Activated naive CD4-positive, alpha-beta T cell treated with anti-CD3 and anti-CD28 coated beads for 36 hours (primary cell): ENCODE results near the gene PRKAR2B. TPM values are rescaled to one million over a fixed set of nuclear protein-coding genes. Genes with fewer than 3 reads are reported as not detected.

Experiments used
- CTCF ChIA-PET: fragments of 350-600 bp; sonication (Branson Sonifier 250); formaldehyde crosslinking; loops from one replicate; lab custom pipeline; 2021; ENCODE audit warnings: antibody characterized with exemption; lab: Charles Lee
- DNase-seq: peaks from one replicate; pipeline ENCODE4 v3.0.0-alpha.2; 2020
- H3K27ac Mint-ChIP-seq: one replicate; pipeline ENCODE4 v1.8.0; 2021; ENCODE audit warnings: mild to moderate bottlenecking, mixed read lengths
- H3K27me3 Mint-ChIP-seq: one replicate; pipeline ENCODE4 v1.8.0; 2021; ENCODE audit warnings: low read depth, mixed read lengths
- H3K36me3 Mint-ChIP-seq: one replicate; pipeline ENCODE4 v1.8.0; 2021; ENCODE audit warnings: low read depth, mixed read lengths
- H3K4me1 Mint-ChIP-seq: one replicate; pipeline ENCODE4 v1.8.0; 2021; ENCODE audit warnings: low read depth, mixed read lengths
- H3K4me3 Mint-ChIP-seq: one replicate; pipeline ENCODE4 v1.8.0; 2021; ENCODE audit warnings: mild to moderate bottlenecking, moderate library complexity, mixed read lengths
- H3K9me3 Mint-ChIP-seq: one replicate; pipeline ENCODE4 v1.8.0; 2021; ENCODE audit warnings: mixed read lengths
- intact Hi-C: fragments of 100-400 bp; cut with micrococcal nuclease; formaldehyde crosslinking; loops from one replicate; pipeline ENCODE4 v1.15.1; 2023
- total RNA-seq, 2 experiments: library from RNA; stranded (reverse); gene quantifications; one replicate each; pipeline ENCODE4 v1.2.3, GENCODE V29; 2021

The PRKAR2B gene
- 1 to 10 TPM; 1.5 TPM for total RNA-seq

- Mint-ChIP-seq H3K27ac (no peak within 1 kb of the TSS), H3K36me3 (peaks cover 2% of the 10 kb centered on the region), H3K4me3 (peak within 1 kb of the TSS; percentile 82), H3K27me3 (peaks cover 36% of the 10 kb centered on the region), H3K9me3 (no peaks in the 10 kb centered on the region), H3K4me1 (peaks cover 9% of the 10 kb centered on the region)
- CTCF ChIA-PET, result no interaction called here
- DNase-seq, result peak; percentile 66
- intact Hi-C loops, result loop anchor here (2.0 to 10.0 kb wide), 5 partner anchors 82 to 850 kb away; partner anchors contain the start of genes DLD and PIK3CG
Observed at GRCh38 chr7:107044347-107045194, at the start of gene PRKAR2B. TSS of gene PRKAR2B (plus strand) at chr7:107044705. CDS start at chr7:107044908, 203 bp downstream.

- CTCF ChIA-PET, result no interaction called here
Observed at GRCh38 chr7:106994833-106995232, 49.7 kb upstream of the PRKAR2B start.

GRCh38 chr7:106997487-106998271 is 46.8 kb upstream of the PRKAR2B start:
- no peaks in the 10 kb centered on the region for H3K4me1 Mint-ChIP-seq
- no peaks in the 10 kb centered on the region for H3K36me3 Mint-ChIP-seq
- no peaks in the 10 kb centered on the region for H3K9me3 Mint-ChIP-seq
- no peak overlapping the region for H3K4me3 Mint-ChIP-seq
- CTCF ChIA-PET, result no interaction called here
- H3K27me3 Mint-ChIP-seq, result peaks cover 9% of the 10 kb centered on the region
- DNase-seq, result no peak
- intact Hi-C loops, result no loop called here
- no peak overlapping the region for H3K27ac Mint-ChIP-seq

More at GRCh38 chr7:106994833-106995232, 49.7 kb upstream of the PRKAR2B start:
- H3K9me3 Mint-ChIP-seq, result no peaks in the 10 kb centered on the region
- intact Hi-C loops, result no loop called here
- no peaks in the 10 kb centered on the region for H3K36me3 Mint-ChIP-seq
- no peak overlapping the region for H3K27ac Mint-ChIP-seq
- no peaks in the 10 kb centered on the region for H3K4me1 Mint-ChIP-seq
- H3K27me3 Mint-ChIP-seq, result peaks cover 9% of the 10 kb centered on the region
- DNase-seq, result no peak
- H3K4me3 Mint-ChIP-seq, result no peak overlapping the region

- H3K27me3 Mint-ChIP-seq, result peaks cover 9% of the 10 kb centered on the region
- CTCF ChIA-PET, result no interaction called here
- no peak overlapping the region for H3K27ac Mint-ChIP-seq
- no peaks in the 10 kb centered on the region for H3K4me1 Mint-ChIP-seq
- no peak for DNase-seq
- H3K9me3 Mint-ChIP-seq, result no peaks in the 10 kb centered on the region
- no peaks in the 10 kb centered on the region for H3K36me3 Mint-ChIP-seq
- H3K4me3 Mint-ChIP-seq, result no peak overlapping the region
- intact Hi-C loops, result no loop called here
Observed at GRCh38 chr7:106999023-106999422, 45.5 kb upstream of the PRKAR2B start.

- no peaks in the 10 kb centered on the region for H3K4me1 Mint-ChIP-seq
- H3K36me3 Mint-ChIP-seq, result no peaks in the 10 kb centered on the region
- no peak overlapping the region for H3K27ac Mint-ChIP-seq
- no peaks in the 10 kb centered on the region for H3K9me3 Mint-ChIP-seq
- no peak for DNase-seq
- intact Hi-C loops, result no loop called here
- H3K4me3 Mint-ChIP-seq, result no peak overlapping the region
- CTCF ChIA-PET, result interaction anchor here (0.9 kb wide), 1 partner anchor 209 kb away, joined by 3 read pairs; no protein-coding TSS in a partner anchor
- H3K27me3 Mint-ChIP-seq, result peaks cover 5% of the 10 kb centered on the region
Observed at GRCh38 chr7:107001490-107001889, 43.0 kb upstream of the PRKAR2B start.

GRCh38 chr7:107002126-107002525 is 42.4 kb upstream of the PRKAR2B start:
- Mint-ChIP-seq H3K27ac (no peak overlapping the region), H3K36me3 (no peaks in the 10 kb centered on the region), H3K4me3 (no peak overlapping the region), H3K4me1 (no peaks in the 10 kb centered on the region), H3K27me3 (peaks cover 5% of the 10 kb centered on the region), H3K9me3 (no peaks in the 10 kb centered on the region)
- no peak for DNase-seq
- CTCF ChIA-PET, result interaction anchor here (1.1 kb wide), 1 partner anchor 208 kb away, joined by 3 read pairs; no protein-coding TSS in a partner anchor
- intact Hi-C loops, result no loop called here

GRCh38 chr7:107002529-107002998 is 41.9 kb upstream of the PRKAR2B start:
- CTCF ChIA-PET, result interaction anchor here (1.1 kb wide), 1 partner anchor 208 kb away, joined by 3 read pairs; no protein-coding TSS in a partner anchor
- no peaks in the 10 kb centered on the region for H3K4me1 Mint-ChIP-seq
- intact Hi-C loops, result no loop called here

GRCh38 chr7:107007007-107007891 is 37.3 kb upstream of the PRKAR2B start:
- Mint-ChIP-seq H3K27ac (no peak overlapping the region), H3K4me1 (no peaks in the 10 kb centered on the region), H3K36me3 (no peaks in the 10 kb centered on the region), H3K4me3 (no peak overlapping the region), H3K9me3 (no peaks in the 10 kb centered on the region), H3K27me3 (no peaks in the 10 kb centered on the region)
- CTCF ChIA-PET, result interaction anchor here (0.6 to 1.1 kb wide), 3 partner anchors 60 to 1303 kb away, joined by 3 to 5 read pairs (median 4); no protein-coding TSS in a partner anchor
- intact Hi-C loops, result no loop called here
- DNase-seq, result no peak

More at GRCh38 chr7:107002529-107002998, 41.9 kb upstream of the PRKAR2B start:
- Mint-ChIP-seq H3K36me3 (no peaks in the 10 kb centered on the region), H3K27ac (no peak overlapping the region), H3K27me3 (peaks cover 5% of the 10 kb centered on the region), H3K4me3 (no peak overlapping the region), H3K9me3 (no peaks in the 10 kb centered on the region)
- no peak for DNase-seq

- Mint-ChIP-seq H3K4me3 (no peak overlapping the region), H3K36me3 (no peaks in the 10 kb centered on the region), H3K4me1 (no peaks in the 10 kb centered on the region), H3K27me3 (no peaks in the 10 kb centered on the region), H3K9me3 (no peaks in the 10 kb centered on the region), H3K27ac (no peak overlapping the region)
- intact Hi-C loops, result no loop called here
- DNase-seq, result no peak
- CTCF ChIA-PET, result interaction anchor here (0.6 to 1.1 kb wide), 3 partner anchors 61 to 1303 kb away, joined by 3 to 5 read pairs (median 4); no protein-coding TSS in a partner anchor
Observed at GRCh38 chr7:107007892-107008287, 36.6 kb upstream of the PRKAR2B start.

GRCh38 chr7:107009846-107010203 is 34.7 kb upstream of the PRKAR2B start:
- intact Hi-C loops, result no loop called here
- no peaks in the 10 kb centered on the region for H3K9me3 Mint-ChIP-seq

GRCh38 chr7:107012691-107013090 is 31.8 kb upstream of the PRKAR2B start:
- CTCF ChIA-PET, result no interaction called here
- no peak for DNase-seq
- no peaks in the 10 kb centered on the region for H3K9me3 Mint-ChIP-seq
- no peaks in the 10 kb centered on the region for H3K27me3 Mint-ChIP-seq
- H3K36me3 Mint-ChIP-seq, result no peaks in the 10 kb centered on the region
- intact Hi-C loops, result no loop called here
- H3K27ac Mint-ChIP-seq, result no peak overlapping the region
- H3K4me1 Mint-ChIP-seq, result no peaks in the 10 kb centered on the region
- no peak overlapping the region for H3K4me3 Mint-ChIP-seq

More at GRCh38 chr7:107009846-107010203, 34.7 kb upstream of the PRKAR2B start:
- Mint-ChIP-seq H3K36me3 (no peaks in the 10 kb centered on the region), H3K4me1 (no peaks in the 10 kb centered on the region), H3K27me3 (no peaks in the 10 kb centered on the region), H3K27ac (no peak overlapping the region), H3K4me3 (no peak overlapping the region)
- CTCF ChIA-PET, result no interaction called here
- no peak for DNase-seq
